GM12891 (cell line): ENCODE data around the gene AKR7A3.
A peak's percentile ranks its signal among the peaks of the same experiment; 100 is the strongest.

Experiments
- DNase-seq: peaks from one replicate; pipeline ENCODE4 v3.0.0; 2011; ENCODE audit warnings: low spot score; ENCODE audit not compliant: insufficient read length
- FAIRE-seq: peaks from 2 replicates; lab custom pipeline; 2011; peaks lifted over from hg19 to GRCh38; lab: Jason Lieb, UNC
- PAX5 ChIP-seq: IDR thresholded peaks from 2 replicates; pipeline ENCODE4 v1.6.1; 2011; ENCODE audit warnings: low read length, moderate library complexity, mild to moderate bottlenecking; ENCODE audit not compliant: insufficient read depth, severe bottlenecking
- POLR2A ChIP-seq: IDR thresholded peaks from 2 replicates; pipeline ENCODE4 v1.6.1; 2011; ENCODE audit warnings: low read depth, low read length, control low read depth
- POLR2AphosphoS5 ChIP-seq: IDR thresholded peaks from 2 replicates; pipeline ENCODE4 v1.6.1; 2011; ENCODE audit warnings: low read depth, low read length, control low read depth
- POU2F2 ChIP-seq: IDR thresholded peaks from 2 replicates; pipeline ENCODE4 v1.6.1; 2011; ENCODE audit warnings: low read depth, mild to moderate bottlenecking, control low read depth, low read length, moderate library complexity
- SPI1 ChIP-seq: IDR thresholded peaks from 2 replicates; pipeline ENCODE4 v1.6.1; 2011; ENCODE audit warnings: low read depth, low read length, control low read depth
- TAF1 ChIP-seq: IDR thresholded peaks from 2 replicates; pipeline ENCODE4 v1.6.1; 2011; ENCODE audit warnings: low read depth, low read length, control low read depth

Gene AKR7A3

DNA sequence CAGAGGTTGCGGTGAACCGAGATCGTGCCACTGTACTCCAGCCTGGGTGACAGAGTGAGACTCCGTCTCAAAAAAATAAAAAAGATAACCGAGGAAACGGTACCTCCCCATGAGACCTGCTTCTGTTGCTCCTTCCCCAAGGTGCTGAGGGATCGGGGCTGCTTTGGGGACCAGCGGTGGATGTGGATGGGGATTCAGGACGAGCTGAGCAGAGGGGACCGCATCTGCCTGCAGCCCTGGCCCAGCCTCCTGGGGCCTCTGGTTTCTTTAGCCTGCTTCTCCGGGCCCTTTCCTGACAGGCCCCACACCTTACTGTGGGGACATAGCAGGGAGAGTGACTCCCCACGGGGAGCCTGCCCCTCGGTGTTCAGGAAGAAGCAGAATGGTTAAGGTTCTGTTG lies 40.6 kb upstream of the AKR7A3 start:
- no peak for DNase-seq
- no peak for FAIRE-seq
- TF ChIP-seq POLR2A: no peak
- no peak for TF ChIP-seq TAF1
- no peak for TF ChIP-seq PAX5
- no peak for TF ChIP-seq SPI1
- no peak for TF ChIP-seq POLR2AphosphoS5
- no peak for TF ChIP-seq POU2F2

DNA sequence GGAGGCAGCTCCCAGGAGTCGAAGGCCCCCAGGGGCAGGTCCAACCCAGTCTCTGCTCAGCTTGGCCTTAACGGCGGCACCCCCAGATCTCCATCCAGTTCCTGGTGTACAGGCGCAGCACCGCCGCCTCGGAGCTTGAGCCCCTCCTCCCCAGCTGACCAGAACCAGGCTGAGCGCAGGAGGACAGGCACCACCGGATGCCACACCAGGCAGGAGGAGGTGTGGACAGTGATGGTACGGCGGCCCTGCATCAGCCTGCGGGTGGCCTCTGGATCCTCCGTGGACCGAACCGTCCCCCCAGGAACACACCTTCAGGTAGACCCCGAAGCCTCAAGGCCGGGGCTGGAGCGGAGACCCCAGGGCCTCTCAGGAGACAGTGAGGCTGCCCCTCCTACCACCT lies 39.9 kb upstream of the AKR7A3 start:
- TF ChIP-seq POLR2AphosphoS5 (peak; percentile 57; the same call in 1 of the 2 replicates), TAF1 (no peak)
- FAIRE-seq (no peak), DNase-seq (no peak)

DNA sequence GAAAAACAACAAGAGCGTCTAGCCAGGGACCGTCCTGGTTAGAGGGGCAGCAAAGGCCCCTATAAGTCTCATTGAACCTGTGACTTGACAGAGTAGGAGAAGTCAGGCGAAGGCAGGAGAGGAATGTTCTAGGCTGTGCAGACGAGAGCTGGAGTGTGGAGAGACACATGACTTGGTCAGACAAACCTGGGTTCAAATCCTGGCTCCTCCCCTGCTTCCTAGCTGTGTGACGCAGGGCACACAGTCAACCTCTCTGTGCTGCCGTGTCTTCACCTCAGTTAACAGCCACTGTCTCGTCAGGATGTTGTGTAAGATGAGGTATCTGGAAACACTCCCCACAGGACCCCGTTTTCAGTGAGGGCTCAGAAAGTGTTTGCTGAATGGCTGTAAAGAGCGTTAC lies 39.2 kb upstream of the AKR7A3 start:
- DNase-seq: no peak
- FAIRE-seq: no peak
- TF ChIP-seq POLR2AphosphoS5 (no peak), POLR2A (0 out of 2 replicates have a peak, but pooled peaks have one; percentile 17)

DNA sequence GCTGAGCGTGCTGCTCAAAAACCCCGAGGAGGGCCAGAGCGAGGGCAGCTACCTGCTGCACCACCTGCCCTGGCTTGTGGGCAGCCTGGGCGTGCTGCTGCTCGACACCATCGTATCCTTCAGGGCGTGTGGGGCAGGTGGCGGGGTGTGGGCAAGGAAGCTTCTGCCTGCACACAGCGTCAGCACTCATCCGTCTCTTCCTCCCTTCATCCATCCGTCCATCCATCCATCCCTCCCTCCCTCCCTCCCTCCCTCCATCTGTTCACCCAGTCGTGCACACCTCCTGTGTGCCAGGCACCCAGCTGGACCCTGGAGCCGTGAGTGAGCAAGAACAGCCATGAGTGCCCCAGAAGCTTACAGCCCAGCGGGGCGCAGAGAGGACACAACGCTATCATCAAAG lies 38.7 kb upstream of the AKR7A3 start:
- DNase-seq (no peak), FAIRE-seq (no peak)
- no peak for TF ChIP-seq POU2F2
- TF ChIP-seq PAX5: no peak

- DNase-seq (no peak), FAIRE-seq (no peak)
- TF ChIP-seq TAF1 (no peak), PAX5 (no peak), POU2F2 (no peak), POLR2AphosphoS5 (no peak), SPI1 (no peak), POLR2A (no peak)
Measured at GRCh38 chr1:19326748-19327065, 38.1 kb upstream of the AKR7A3 start.

DNA sequence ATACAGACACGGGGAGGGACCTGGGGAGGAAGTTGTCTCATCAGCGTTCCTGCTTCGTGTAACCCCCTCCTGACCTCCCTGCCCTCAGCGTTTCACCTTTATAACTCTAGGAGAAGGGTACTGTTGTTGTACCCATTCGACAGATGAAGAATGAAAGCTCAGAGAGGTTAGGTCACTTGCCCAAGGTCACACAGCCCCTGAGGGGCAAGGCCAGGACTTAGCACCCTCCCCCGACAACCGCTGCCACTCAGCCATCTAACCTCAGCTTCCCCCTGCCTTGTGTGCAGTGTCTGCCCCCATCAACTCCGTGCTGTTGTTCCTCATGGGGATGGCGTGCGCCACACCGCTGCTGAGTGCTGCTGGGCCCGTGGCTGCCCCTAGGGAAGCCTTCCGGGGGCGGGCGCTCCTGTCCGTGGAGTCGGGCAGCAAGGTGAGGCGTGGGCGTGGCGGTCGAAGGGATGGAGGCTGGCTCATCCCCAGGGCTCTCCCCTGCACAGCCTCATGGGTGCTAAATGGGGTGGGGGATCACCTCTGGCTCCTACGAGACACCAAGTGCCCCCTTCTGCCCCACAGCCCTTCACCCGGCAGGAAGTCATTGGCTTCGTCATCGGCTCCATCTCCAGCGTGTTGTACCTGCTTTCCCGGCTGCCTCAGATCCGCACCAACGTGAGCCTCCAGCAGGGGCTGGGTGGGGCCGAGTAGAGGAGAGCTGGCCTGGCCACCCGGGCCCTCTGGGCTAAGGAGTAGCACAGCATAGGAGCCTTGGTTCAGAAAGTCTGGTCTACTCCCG lies 37.6 kb upstream of the AKR7A3 start:
- DNase-seq (no peak), FAIRE-seq (no peak)
- no peak for TF ChIP-seq TAF1
- TF ChIP-seq PAX5: no peak
- no peak for TF ChIP-seq POU2F2
- TF ChIP-seq POLR2A: no peak
- TF ChIP-seq POLR2AphosphoS5: no peak
- no peak for TF ChIP-seq SPI1

- FAIRE-seq: no peak
- TF ChIP-seq POU2F2: no peak
- TF ChIP-seq POLR2A: no peak
- TF ChIP-seq TAF1: no peak
- TF ChIP-seq POLR2AphosphoS5: no peak
- TF ChIP-seq SPI1: no peak
- no peak for TF ChIP-seq PAX5
- DNase-seq: no peak
Measured at GRCh38 chr1:19325368-19325957, 36.9 kb upstream of the AKR7A3 start.

- DNase-seq (no peak), FAIRE-seq (no peak)
Measured at GRCh38 chr1:19324665-19324990, 36.1 kb upstream of the AKR7A3 start.

DNA sequence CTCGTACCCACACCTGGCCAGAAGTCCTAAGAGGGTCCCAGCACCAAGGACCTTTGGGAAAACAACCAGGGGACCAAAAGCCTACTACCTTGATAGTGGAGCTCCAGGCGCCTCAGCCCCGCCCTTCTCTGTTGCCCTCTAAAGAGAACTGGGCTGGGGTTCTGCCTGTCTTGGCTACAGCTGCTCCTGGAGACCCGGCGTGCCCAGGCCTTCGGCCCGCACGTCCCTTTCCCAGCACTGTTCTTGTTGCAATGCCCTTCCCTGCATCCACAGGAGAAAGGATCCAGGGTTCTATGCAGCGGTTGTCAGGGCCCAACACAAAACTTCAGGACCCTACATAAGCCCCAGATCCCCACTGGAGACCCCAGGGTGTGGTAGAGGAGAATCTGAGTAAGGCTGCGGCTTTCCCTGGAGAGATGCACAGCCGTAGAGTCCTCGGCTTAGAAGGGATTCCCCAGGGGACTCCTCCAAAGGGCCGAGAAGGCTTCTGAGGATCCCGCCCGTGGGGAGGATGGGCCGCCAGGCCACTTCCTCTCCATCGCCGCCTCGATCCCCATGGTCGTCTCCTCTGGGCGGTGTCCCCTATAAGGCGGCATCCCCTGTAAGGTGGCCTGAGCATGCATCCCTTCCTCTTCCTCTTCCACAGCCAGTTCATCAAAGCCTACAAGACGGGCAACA lies 35.6 kb upstream of the AKR7A3 start:
- TF ChIP-seq POLR2AphosphoS5 (no peak), SPI1 (no peak), POU2F2 (no peak), POLR2A (no peak)
- FAIRE-seq (no peak), DNase-seq (no peak)

More at GRCh38 chr1:19324665-19324990, 36.1 kb upstream of the AKR7A3 start:
- TF ChIP-seq POLR2A (no peak), POU2F2 (no peak)

DNA sequence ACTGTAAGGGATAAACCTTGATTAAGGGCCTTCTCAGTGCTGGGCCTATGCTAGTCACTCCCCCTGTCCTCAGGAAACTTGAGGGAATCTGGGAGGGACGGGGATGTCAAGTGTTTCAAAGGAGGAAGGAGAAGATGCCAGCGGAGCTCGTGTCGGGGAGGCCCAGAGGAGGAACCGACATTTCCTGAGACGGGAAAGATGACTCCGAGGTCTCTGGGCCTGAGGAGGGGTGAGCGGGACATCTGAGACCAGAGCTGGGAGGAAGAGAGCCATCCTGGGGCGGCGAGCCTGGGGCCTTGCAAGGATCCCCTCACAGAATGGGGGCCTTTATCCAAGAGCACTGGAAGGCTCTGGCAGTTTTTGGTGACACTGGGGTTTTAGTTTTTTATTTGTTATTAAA lies 33.9 kb upstream of the AKR7A3 start:
- FAIRE-seq (no peak), DNase-seq (no peak)
- TF ChIP-seq POLR2AphosphoS5 (no peak), PAX5 (no peak)

DNA sequence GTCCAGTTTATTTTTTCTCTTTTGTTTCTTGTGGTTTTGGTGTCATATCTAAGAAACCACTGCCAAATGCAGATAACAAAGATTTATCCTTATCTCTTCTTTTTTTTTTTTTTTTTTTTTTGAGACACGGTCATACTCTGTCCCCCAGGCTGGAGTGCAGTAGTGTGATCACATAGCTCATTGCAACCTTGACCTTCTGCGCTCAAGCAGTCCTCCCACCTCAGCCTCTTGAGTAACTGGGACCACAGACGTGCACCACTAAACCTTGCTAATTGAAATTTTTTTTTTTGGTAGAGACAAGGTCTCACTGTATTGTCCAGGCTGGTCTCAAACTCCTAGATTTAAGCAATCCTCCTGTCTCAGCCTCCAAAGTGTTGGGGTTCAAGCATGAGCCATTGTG lies 32.5 kb upstream of the AKR7A3 start:
- no peak for TF ChIP-seq PAX5
- no peak for TF ChIP-seq SPI1
- TF ChIP-seq TAF1: no peak
- no peak for TF ChIP-seq POLR2AphosphoS5
- TF ChIP-seq POLR2A: no peak
- no peak for TF ChIP-seq POU2F2
- FAIRE-seq (no peak), DNase-seq (no peak)
